Measurements from ENCODE around the gene MYH15.

MYH15 gene

DNA sequence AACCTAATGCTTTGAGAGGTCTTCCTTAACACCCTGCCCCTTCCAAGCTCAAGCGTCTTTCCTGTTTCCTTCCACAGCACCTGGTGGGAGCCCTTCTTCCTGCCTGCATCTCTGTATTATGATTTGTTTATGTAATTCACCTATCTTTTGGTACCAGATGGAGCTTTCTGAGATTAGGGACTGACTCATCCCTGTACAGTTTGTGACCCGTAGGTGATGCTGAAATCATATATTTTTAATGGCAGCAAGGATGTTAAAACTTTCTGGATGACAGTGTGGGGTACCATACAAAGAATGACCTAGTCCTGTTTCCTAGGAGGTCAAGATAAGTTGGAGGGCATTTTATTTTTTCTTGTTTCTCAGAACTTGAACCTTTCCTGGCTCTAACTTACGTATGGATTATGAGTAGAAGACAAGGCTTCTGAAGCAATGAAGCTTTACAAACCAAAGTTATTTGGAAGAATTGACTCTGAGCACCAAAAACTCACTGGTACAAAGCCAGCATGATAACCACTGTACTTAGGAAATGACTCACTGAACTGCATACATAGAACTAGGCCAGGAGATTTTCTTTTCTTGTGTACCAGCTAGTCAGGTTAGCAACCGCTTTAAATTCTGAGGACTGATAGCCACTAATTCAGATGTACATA, 167.4 kb downstream of the MYH15 start:
- no peak overlapping the region for H3K4me3 ChIP-seq (ENCODE audit: low read depth, low read length)

GRCh38 chr3:108341911-108342310, 168.5 kb downstream of the MYH15 start:
- no peak overlapping the region for H3K4me3 ChIP-seq (ENCODE audit: low read depth, low read length)

- H3K4me3 ChIP-seq (ENCODE audit: low read depth, low read length): no peak overlapping the region
These were observed 171.4 kb downstream of the MYH15 start for GRCh38 chr3:108338901-108339545.

DNA sequence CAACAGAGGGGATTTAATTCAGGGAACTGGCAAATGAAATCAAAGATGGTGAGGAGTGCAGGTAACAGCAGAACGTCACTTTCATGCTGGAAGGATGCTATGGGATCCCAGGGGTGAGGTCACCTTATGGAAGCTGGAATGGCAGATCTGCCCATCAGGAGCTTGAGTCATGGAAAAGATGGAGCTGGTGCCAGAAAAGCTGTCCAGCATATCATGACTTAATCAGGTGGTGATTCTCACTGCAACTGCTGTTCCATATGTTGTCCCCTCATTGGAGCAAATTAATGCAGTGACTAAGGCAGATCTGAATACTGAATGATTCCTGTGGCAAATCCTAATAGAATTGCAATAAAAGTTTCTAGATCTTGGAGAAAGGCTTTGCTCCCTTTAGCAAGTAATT, 175.7 kb downstream of the MYH15 start:
- H3K4me3 ChIP-seq (ENCODE audit: low read depth, low read length): no peak overlapping the region

DNA sequence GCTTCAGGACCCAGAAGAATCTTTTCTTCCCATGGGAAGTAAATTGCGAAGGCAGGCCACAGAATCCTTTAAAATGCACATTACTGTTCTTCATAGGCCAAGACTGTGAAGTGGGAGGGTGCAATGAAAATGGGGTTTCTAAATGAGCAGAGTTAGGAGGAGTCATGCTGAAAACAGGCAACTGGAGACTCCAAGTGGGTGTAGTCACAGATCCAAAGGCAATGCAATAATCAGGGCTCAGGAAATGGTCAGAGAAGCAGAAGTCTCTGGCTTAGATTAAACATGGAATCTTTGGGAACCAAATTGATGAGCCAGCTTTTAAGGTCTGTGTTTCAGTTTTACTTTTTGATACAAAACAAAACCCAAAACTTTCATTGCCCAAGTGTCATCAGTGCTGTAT, 176.4 kb downstream of the MYH15 start:
- H3K4me3 ChIP-seq (ENCODE audit: low read depth, low read length): no peak overlapping the region

DNA sequence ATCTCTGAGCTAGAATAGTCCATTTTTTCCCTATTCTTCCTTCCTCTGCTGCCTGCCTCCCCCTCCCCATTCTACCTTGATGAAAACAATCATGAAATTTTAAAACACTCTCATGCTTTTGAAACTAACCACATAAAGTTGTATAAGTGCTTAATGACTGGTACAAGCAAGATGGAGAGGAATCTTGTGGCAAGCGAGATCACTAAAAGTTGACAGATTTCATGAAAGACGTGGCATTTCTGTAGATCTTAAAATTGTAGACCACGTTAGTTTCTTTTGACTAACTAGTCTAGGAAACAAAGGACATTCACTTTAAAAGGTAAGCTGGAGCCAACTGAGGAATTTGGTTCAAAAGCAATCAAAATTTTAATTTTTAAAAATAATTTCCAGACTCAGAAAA, 178.6 kb downstream of the MYH15 start:
- no peak overlapping the region for H3K4me3 ChIP-seq (ENCODE audit: low read depth, low read length)
